HepG2 (cell line): ENCODE data around the gene EPHA6.

Experiments used
- JUNB ChIP-seq: sonication (generic); formaldehyde crosslinking; IDR thresholded peaks from 2 replicates; pipeline ENCODE4 v1.8.0; 2022; ENCODE audit warnings: missing genetic modification reagents, mild to moderate bottlenecking, borderline replicate concordance
- MAZ ChIP-seq, 2 experiments: sonication (generic) in 1 of 2; formaldehyde crosslinking in 1 of 2; IDR thresholded peaks; 2 replicates each; pipeline versions ENCODE4 v1.5.0 to v1.6.1; 2012 to 2020; ENCODE audit warnings: low read depth in 2 of 2, mild to moderate bottlenecking in 2 of 2, borderline replicate concordance in 1 of 2, improper control_type of control experiment in 1 of 2, low read length in 1 of 2, missing genetic modification reagents in 1 of 2, moderate library complexity in 1 of 2
- NFIC ChIP-seq: IDR thresholded peaks from 2 replicates; pipeline ENCODE4 v1.6.1; 2012; ENCODE audit warnings: mild to moderate bottlenecking, low read length, inconsistent platforms
- POLR2A ChIP-seq, 2 experiments: IDR thresholded peaks; 2 replicates each; pipeline ENCODE4 v1.6.1; 2011; ENCODE audit warnings: low read depth in 2 of 2, low read length in 2 of 2, mild to moderate bottlenecking in 1 of 2, moderate library complexity in 1 of 2; ENCODE audit not compliant: insufficient read depth in 1 of 2
- RBAK ChIP-seq: sonication (generic); formaldehyde crosslinking; IDR thresholded peaks from 2 replicates; pipeline ENCODE4 v1.5.1; 2020; ENCODE audit warnings: mild to moderate bottlenecking, missing genetic modification reagents
- RBM39 ChIP-seq: fragments of 200-400 bp; formaldehyde crosslinking; IDR thresholded peaks from one replicate; pipeline ENCODE4 v1.6.1; 2018; ENCODE audit warnings: antibody characterized with exemption, mild to moderate bottlenecking, low read depth, low read length; ENCODE audit not compliant: poor library complexity, severe bottlenecking
- TAF1 ChIP-seq: sonication (generic); formaldehyde crosslinking; IDR thresholded peaks from 2 replicates; pipeline ENCODE4 v1.4.0; 2020; ENCODE audit warnings: missing genetic modification reagents
- ZBTB26 ChIP-seq: IDR thresholded peaks from 2 replicates; pipeline ENCODE4 v1.6.1; 2016; ENCODE audit warnings: missing compliant biosample characterization, missing genetic modification reagents, borderline replicate concordance
- ZBTB7A ChIP-seq: sonication (generic); formaldehyde crosslinking; IDR thresholded peaks from 2 replicates; pipeline ENCODE4 v1.8.0; 2022; ENCODE audit warnings: mild to moderate bottlenecking, missing genetic modification reagents
- ZFP36 ChIP-seq: fragments of 150-350 bp; IDR thresholded peaks from 2 replicates; pipeline ENCODE4 v1.6.1; 2018; ENCODE audit warnings: borderline replicate concordance, low read length, low read depth; ENCODE audit not compliant: partially characterized antibody
- ZNF513 ChIP-seq: sonication (generic); formaldehyde crosslinking; conservative IDR thresholded peaks from 2 replicates; pipeline ENCODE4 v1.5.0; 2020; ENCODE audit warnings: missing genetic modification reagents
- ZNF816 ChIP-seq: sonication (generic); formaldehyde crosslinking; IDR thresholded peaks from 2 replicates; pipeline ENCODE4 v1.8.0; 2022; ENCODE audit warnings: missing genetic modification reagents, mild to moderate bottlenecking, borderline replicate concordance
- TF ChIP-seq, protein P1 (sequence below): sonication (generic); formaldehyde crosslinking; IDR thresholded peaks from 2 replicates; pipeline ENCODE4 v1.5.0; 2020; ENCODE audit warnings: mild to moderate bottlenecking, missing genetic modification reagents, moderate library complexity

- TF ChIP-seq POLR2A (IDR thresholded peaks at IDR 0.05; ENCODE audit: insufficient read depth in 1 of 2, low read depth in 2 of 2, low read length in 2 of 2), result no peak
- TF ChIP-seq ZNF513, result no peak
- no peak for TF ChIP-seq ZFP36
- TF ChIP-seq, protein P1, sequence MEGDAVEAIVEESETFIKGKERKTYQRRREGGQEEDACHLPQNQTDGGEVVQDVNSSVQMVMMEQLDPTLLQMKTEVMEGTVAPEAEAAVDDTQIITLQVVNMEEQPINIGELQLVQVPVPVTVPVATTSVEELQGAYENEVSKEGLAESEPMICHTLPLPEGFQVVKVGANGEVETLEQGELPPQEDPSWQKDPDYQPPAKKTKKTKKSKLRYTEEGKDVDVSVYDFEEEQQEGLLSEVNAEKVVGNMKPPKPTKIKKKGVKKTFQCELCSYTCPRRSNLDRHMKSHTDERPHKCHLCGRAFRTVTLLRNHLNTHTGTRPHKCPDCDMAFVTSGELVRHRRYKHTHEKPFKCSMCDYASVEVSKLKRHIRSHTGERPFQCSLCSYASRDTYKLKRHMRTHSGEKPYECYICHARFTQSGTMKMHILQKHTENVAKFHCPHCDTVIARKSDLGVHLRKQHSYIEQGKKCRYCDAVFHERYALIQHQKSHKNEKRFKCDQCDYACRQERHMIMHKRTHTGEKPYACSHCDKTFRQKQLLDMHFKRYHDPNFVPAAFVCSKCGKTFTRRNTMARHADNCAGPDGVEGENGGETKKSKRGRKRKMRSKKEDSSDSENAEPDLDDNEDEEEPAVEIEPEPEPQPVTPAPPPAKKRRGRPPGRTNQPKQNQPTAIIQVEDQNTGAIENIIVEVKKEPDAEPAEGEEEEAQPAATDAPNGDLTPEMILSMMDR (CRISPR knock-in tag), result no peak
- TF ChIP-seq NFIC, result no peak
- no peak for TF ChIP-seq ZNF816
- no peak for TF ChIP-seq JUNB (CRISPR knock-in tag)
- no peak for TF ChIP-seq TAF1 (CRISPR knock-in tag)
- no peak for TF ChIP-seq RBAK (CRISPR knock-in tag)
- TF ChIP-seq MAZ (IDR thresholded peaks at IDR 0.05; ENCODE audit: borderline replicate concordance, low read depth, low read length), result no peak
- no peak for TF ChIP-seq MAZ (CRISPR knock-in tag; IDR thresholded peaks at IDR 0.05; ENCODE audit: low read depth)
- no peak for TF ChIP-seq ZBTB26
- TF ChIP-seq ZBTB7A (CRISPR knock-in tag), result no peak
- TF ChIP-seq RBM39, result no peak
Measured at GRCh38 chr3:96996009-96996408, 181.6 kb downstream of the EPHA6 start.
